SK-N-SH (cell line): ENCODE results near the gene ST3GAL2.

ENCODE experiments used
- CTCF ChIP-seq: fragments of 200-600 bp; sonication (generic); IDR thresholded peaks from 2 replicates; pipeline ENCODE4 v1.6.1; 2017; ENCODE audit warnings: antibody characterized with exemption, mild to moderate bottlenecking, moderate library complexity
- ELF1 ChIP-seq: IDR thresholded peaks from 2 replicates; pipeline ENCODE4 v1.4.0; 2012
- EZH2phosphoT487 ChIP-seq: fragments of 200-600 bp; sonication (generic); IDR thresholded peaks from 2 replicates; pipeline ENCODE4 v1.6.1; 2017; ENCODE audit warnings: low read depth, mixed run types, mild to moderate bottlenecking, antibody characterized with exemption, moderate library complexity, borderline replicate concordance
- IRF3 ChIP-seq: fragments of 150-350 bp; IDR thresholded peaks from 2 replicates; pipeline ENCODE4 v1.6.1; 2016; ENCODE audit warnings: mild to moderate bottlenecking, low read depth, low read length
- MAX ChIP-seq: IDR thresholded peaks from 2 replicates; pipeline ENCODE4 v1.4.0; 2012; ENCODE audit warnings: low read depth
- POLR2AphosphoS5 ChIP-seq: IDR thresholded peaks from 2 replicates; pipeline ENCODE4 v1.6.1; 2012; ENCODE audit warnings: low read depth, low read length
- RAD21 ChIP-seq: IDR thresholded peaks from 2 replicates; pipeline ENCODE4 v1.6.1; 2012; ENCODE audit warnings: mild to moderate bottlenecking, low read length
- REST ChIP-seq: IDR thresholded peaks from 2 replicates; pipeline ENCODE4 v1.6.1; 2012; ENCODE audit warnings: mild to moderate bottlenecking, low read depth, low read length, moderate library complexity
- RFX5 ChIP-seq: IDR thresholded peaks from 2 replicates; pipeline ENCODE4 v1.6.1; 2012; ENCODE audit warnings: mild to moderate bottlenecking, improper control_type of control experiment, low read length
- SMC3 ChIP-seq: IDR thresholded peaks from 2 replicates; pipeline ENCODE4 v1.6.1; 2012; ENCODE audit warnings: low read depth, low read length, improper control_type of control experiment
- TAF1 ChIP-seq: IDR thresholded peaks from 2 replicates; pipeline ENCODE4 v1.6.1; 2012; ENCODE audit warnings: low read depth, mild to moderate bottlenecking, low read length, moderate library complexity, borderline replicate concordance
- TCF12 ChIP-seq: IDR thresholded peaks from 2 replicates; pipeline ENCODE4 v1.4.0; 2012
- TEAD4 ChIP-seq: IDR thresholded peaks from 2 replicates; pipeline ENCODE4 v1.4.0; 2012; ENCODE audit warnings: mild to moderate bottlenecking, borderline replicate concordance; ENCODE audit not compliant: insufficient read depth

- TF ChIP-seq ELF1 (no peak), EZH2phosphoT487 (no peak), RAD21 (no peak), CTCF (no peak), TCF12 (no peak), REST (no peak), TAF1 (no peak), TEAD4 (no peak), MAX (no peak), SMC3 (no peak), RFX5 (no peak), IRF3 (no peak), POLR2AphosphoS5 (no peak)
Measured at GRCh38 chr16:70421014-70421413, 17.9 kb downstream of the ST3GAL2 start.
